ELR (cell line): ENCODE results near the gene TLCD3B.

ENCODE experiments used
- DNase-seq: peaks from one replicate; pipeline ENCODE4 v3.0.0-alpha.2; 2015; ENCODE audit warnings: low read depth

Gene TLCD3B, protein sequence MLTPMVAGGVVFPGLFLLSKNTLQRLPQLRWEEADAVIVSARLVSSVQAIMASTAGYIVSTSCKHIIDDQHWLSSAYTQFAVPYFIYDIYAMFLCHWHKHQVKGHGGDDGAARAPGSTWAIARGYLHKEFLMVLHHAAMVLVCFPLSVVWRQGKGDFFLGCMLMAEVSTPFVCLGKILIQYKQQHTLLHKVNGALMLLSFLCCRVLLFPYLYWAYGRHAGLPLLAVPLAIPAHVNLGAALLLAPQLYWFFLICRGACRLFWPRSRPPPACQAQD

DNA sequence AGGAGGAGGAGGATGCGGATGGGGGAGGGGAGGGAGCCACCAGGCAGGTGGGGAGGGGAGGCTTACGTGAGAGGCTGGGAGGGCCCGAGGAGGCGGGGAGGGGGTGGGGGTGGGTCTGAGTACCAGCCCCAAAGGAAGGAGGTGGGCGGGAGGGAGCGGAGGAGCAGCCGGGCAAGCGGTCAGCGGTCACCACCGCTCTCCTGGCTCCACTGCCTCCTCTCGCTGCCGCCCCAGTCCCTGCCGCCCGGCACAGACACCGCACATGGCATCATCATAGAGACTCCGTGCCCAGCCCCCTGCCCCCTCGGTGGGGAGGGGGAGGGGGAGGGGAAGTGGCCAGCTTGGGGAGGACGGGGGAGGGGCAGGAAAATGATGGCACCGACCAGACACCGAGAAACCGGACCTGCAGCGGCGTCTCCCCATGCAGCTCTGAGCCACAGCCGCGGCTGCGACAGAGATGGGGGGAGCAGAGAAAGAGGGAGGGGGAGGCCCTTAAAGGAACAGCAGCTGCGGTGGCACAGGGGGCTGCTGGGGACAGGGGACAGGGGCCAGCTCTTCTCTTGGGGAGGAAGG is at the start of gene TLCD3B:
Gene TLCD3B (minus strand): TSS at position 431 of the 573 bp plus-strand sequence. CDS start 744 bp downstream, outside the sequence.
- DNase-seq = no peak

DNA sequence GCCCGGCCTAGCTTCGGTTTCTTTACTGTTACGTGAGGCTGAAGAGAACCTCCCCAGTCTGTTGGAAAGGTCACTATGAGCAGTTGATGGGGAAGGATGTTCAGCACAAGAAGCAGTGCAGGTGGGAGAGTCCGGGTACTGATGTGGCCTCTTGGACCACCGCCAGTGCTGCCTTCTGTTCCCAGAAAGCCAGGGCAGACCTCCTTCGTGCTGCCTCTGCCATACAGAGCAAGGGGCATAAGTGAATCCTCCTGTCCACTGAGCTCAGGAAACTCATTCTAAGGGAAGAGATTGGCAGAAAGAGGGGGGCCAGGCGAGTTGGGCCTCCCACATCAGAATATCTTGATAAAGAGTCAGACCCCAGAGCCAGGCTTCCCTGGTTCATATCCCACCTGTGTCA is 48.4 kb upstream of the TLCD3B start:
- no peak for DNase-seq

DNA sequence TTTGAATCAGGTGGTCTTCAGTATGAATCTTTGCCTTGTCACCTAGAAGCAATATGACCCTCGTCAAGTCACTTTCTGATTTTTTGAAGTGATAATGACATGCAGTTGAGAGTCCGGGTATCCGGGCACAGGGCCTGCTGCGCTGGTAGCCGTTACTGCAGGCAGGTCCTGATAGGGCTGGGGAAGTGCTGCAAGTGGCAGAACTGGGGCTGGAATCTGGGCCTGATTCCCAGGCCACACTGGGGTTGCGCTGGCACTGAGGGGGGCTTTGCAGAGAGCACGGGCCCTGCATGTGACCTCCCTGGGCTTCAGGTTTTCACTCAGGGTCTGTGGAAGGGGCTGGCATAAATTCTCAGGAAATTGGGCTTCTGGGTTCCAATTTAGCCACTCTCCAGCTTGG is 47.7 kb upstream of the TLCD3B start:
- DNase-seq = no peak

DNA sequence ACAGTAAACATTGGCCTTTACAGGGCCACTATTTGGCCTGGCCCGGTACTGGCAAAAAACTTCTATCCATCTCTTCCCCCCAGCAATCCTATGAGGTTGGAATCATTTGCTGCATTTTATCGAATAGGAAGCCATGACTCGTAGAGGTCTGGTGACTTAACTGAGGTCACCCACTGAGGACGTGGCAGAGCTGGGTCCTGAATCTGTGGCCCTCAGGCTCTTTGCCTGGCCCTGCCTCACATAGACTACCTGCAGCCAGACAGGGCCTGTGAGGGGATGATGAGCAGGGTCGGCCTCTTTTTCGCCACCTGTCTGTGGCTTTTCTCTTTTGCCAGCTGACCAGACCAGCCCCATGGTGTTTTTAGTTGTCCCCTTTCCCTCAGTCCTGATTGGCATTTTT is 46.6 kb upstream of the TLCD3B start:
- DNase-seq = peak; percentile 60

DNA sequence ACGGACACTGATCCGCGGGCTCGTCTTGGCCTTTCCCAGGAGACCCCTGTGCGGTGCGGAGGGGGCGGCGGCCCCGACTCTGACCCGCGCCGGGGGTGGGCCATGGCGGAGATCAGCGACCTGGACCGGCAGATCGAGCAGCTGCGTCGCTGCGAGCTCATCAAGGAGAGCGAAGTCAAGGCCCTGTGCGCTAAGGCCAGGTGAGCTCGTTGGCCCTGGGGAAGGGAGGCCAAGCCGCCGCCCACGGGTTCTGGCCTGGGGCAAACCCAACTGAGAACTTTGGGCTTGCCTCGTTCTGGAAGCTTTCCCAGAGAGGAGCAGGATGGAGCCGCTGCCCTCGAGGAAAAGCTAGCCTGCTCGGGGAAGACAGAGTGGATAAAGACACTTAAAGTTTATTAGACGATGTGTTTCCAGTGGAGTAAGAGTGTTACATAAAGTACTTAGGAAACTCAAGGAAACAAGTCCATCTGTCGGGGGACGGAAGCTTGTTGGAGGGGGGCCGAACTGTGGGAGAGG is 45.3 kb upstream of the TLCD3B start:
- DNase-seq = peak; percentile 44

DNA sequence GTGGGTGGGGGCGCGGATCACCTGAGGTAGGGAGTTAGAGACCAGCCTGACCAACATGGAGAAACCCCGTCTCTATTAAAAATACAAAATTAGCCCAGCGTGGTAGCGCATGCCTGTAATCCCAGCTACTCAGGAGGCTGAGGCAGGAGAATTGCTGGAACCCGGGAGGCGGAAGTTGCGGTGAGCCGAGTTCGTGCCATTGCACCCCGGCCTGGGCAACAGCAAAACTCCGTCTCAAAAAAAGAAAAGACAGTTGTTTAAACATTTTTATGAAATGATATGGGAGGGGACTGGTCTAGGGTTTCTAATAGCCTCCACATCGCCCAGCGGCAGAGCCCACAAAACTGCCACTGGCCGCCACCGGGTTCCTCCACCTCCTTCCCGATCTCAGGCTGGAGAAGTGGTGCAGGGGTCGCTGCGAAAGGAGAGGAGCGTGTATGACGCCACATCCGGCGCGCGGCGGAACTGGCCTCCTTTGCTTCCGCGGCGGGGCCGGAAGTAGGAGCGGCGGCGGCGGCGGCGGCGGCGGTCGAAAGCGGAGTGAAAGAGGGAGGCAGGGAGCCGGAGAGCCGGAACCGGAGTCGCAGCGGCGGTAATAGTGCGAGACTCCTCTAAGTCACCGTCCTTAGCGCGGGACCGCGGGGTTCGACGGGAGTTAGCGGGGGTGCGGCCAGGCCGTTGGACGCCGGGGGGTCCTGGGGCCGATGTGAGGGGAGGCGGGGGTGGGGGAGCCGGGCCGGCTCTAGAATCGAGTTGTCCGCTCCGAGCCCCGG is 44.6 kb upstream of the TLCD3B start, which contains the start of gene PPP4C:
Gene PPP4C (plus strand): TSS at position 492 of the 773 bp plus-strand sequence. CDS start 384 bp downstream, outside the sequence.
- peak; percentile 94 for DNase-seq

DNA sequence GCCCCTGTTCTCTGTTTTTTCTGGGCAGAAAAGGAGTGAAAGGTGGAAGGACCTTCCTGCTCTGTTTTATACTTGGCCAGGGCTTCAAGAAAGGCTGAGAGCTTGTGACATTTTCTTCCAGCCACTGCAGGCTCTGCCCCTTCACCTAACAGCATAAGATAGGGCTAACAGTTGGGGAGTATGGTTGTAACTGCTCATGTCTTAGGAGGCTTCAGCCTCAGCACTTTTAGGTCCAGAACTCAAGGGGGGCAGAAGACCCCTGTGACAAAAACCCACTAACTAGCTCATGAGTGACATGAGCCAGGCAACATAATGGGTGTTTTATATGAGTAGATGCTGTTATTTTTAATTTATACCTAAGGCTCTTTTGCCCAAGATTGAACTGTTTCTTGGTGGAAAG is 39.4 kb upstream of the TLCD3B start:
- no peak for DNase-seq

DNA sequence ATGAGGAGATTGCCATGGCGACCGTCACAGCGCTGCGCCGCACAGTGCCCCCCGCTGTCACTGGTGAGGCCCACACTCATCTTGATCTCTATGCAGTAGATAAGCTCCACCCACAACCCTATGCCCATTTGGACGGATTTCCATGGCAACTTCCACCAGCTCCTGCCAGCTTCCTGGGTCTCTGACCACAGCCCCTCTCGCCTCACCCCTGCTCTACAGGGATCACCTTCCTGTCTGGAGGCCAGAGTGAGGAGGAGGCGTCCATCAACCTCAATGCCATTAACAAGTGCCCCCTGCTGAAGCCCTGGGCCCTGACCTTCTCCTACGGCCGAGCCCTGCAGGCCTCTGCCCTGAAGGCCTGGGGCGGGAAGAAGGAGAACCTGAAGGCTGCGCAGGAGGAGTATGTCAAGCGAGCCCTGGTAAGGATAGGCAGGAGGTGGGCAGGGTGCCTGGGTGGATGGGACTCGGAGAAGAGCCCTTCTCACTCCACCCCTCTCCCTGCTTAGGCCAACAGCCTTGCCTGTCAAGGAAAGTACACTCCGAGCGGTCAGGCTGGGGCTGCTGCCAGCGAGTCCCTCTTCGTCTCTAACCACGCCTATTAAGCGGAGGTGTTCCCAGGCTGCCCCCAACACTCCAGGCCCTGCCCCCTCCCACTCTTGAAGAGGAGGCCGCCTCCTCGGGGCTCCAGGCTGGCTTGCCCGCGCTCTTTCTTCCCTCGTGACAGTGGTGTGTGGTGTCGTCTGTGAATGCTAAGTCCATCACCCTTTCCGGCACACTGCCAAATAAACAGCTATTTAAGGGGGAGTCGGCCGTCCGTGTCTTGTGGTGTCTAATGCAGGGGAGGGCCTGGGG is 38.8 kb upstream of the TLCD3B start:
- no peak for DNase-seq

DNA sequence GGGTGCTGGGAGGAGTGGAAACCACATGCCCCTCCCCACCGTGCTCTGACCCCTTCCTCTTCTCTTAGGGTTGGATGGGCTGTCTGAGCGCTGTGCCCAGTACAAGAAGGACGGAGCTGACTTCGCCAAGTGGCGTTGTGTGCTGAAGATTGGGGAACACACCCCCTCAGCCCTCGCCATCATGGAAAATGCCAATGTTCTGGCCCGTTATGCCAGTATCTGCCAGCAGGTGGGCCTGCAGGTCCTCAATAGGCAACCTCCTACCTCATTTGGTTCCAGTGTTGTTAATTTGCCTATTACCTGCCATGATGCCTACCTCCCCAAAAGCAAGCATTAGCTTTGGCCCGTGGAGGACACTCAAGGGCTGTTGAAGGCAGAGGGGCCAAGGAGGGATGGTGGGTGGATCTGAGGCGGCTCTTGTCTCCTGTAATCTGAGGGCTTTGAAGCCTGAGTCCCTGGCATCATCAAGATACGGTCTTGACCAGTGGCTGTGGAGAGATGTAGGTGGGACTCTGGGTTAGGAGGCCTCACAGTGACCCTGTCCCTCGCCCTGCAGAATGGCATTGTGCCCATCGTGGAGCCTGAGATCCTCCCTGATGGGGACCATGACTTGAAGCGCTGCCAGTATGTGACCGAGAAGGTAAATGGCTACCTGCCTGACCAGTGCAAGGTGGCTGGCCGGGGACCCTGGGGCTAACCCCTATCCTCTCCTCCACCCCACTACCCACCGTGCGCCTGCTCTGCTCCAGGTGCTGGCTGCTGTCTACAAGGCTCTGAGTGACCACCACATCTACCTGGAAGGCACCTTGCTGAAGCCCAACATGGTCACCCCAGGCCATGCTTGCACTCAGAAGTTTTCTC is 37.9 kb upstream of the TLCD3B start:
- peak; percentile 64 for DNase-seq

DNA sequence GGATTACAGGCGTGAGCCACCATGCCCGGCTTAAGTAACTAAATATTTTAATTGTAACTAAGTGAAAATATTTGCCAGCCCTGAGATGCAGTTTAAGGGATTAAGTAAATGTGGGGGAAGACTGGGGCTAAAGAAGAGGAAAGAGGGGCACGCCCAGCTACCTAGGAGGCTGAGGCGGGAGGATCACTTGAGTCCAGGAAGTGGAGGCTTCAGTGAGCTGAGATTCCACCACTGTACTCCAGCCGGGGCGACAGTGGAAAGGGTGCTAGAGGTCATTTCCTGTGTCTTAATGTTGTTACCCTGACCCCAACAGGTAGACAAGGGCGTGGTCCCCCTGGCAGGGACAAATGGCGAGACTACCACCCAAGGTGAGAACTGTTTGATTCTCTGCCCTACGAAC is 37.3 kb upstream of the TLCD3B start:
- DNase-seq = no peak

DNA sequence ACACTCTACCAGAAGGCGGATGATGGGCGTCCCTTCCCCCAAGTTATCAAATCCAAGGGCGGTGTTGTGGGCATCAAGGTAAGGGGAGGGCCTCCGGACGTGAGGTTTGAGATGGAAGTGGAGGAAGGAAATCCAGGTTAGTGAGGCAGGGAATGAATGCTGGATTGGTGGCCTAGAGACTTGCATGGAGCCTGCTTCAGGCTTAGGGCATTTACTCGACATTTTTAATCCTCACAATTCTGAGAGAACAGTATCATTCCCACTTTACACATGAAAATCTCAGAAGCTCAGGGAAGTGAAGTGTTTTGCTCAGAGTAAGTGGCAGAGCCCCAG is 36.5 kb upstream of the TLCD3B start:
- no peak for DNase-seq

DNA sequence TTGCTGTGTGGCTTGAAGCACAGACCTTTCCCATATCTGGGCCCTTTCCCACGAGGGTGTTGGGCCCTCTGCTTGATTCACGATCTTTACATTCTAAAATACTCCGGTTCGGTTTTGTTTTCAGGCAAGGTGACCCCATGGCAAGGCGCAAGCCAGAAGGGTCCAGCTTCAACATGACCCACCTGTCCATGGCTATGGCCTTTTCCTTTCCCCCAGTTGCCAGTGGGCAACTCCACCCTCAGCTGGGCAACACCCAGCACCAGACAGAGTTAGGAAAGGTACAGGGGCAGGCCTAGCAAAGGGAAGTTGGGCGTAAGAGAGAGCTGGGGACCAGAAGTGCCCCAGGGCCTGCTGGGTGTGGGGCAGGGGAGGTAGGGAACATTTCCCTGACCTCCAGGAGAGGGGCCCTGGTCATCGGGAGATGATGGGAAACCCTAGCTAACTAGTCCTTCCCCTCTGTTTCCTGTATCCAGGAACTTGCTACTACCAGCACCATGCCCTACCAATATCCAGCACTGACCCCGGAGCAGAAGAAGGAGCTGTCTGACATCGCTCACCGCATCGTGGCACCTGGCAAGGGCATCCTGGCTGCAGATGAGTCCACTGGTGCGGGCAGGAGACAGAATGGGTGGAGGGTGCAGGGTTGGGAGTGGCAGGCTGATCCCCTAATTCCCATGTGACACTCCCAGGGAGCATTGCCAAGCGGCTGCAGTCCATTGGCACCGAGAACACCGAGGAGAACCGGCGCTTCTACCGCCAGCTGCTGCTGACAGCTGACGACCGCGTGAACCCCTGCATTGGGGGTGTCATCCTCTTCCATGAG is 35.9 kb upstream of the TLCD3B start:
- no peak for DNase-seq

DNA sequence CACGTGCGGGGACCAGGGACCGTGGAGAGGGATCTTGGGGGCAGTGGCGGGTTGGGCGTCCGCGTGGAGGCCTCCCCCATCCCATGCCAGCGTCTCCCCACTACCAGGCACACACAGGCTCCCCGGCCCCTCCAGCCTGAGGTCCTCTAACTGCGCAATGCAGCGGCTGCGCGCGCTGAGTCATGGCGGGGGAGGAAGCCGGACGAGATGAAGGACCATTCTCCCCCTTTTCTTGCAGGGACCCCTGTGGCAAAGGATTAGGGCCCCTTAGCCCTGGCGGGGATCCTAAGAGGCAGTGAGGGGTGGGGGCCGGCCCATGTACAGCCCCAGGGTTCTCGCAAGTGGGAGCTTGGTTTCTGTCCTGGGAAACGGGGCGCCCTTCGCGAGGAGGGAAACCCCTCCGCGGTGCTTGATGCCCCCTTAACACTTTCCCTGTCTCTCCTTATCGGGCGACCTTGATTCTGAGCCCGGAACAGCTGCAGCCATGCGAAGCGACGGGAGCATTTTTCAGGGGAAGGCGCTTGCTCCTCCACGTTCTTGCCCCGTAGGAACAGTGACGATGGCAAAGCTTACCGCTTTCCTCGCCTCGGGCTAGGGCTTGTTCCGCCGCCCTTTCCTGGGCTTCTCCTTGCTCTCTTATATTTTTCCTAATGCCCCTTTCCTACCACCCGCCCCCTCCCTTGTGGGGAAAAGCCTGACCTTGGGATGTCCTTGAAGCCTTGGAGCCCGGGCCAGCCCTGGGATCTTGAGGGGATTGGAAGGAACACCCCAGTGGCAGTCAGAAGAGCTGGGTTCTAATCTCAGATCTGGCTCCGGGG is 35.1 kb upstream of the TLCD3B start:
- peak; percentile 78 for DNase-seq

DNA sequence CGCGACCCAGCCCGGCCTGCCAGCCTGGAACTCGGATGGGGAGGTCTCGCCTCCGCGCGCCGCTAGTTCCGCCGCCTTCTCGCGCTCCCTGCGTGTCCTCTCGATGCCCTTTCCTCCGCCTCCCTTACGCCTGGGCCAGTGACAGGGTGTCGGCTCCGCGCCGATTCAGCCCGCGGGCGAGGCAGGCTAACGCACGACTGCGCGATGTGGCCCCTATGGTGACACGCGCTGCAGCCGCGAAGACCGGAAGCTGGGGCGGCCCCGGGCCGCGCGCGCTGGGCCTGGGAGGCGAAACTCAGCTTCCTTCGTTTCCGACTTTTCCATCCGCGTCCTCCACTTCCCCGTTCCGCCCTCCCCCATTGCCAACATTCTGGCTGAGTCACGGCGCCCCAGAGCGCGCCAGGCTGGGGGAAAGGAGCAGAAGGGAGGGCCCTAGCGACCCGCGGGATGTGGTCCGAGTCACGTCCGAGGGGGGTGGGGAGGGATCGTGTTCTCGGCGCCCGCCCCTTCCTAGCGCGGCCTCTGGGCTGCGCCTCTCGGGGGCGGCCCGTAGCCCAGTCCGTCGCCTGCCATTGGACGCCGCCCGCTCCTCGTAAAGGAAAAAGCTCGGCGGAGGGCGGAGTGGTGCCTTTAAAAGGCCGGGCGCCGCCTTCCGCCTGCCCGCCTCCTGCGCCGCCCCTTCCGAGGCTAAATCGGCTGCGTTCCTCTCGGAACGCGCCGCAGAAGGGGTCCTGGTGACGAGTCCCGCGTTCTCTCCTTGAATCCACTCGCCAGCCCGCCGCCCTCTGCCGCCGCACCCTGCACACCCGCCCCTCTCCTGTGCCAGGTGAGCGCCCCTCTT is 34.3 kb upstream of the TLCD3B start, which contains the start of gene ALDOA:
Gene ALDOA (plus strand): TSS at position 659 of the 841 bp plus-strand sequence. CDS start 1,138 bp downstream, outside the sequence.
- peak; percentile 98 for DNase-seq

DNA sequence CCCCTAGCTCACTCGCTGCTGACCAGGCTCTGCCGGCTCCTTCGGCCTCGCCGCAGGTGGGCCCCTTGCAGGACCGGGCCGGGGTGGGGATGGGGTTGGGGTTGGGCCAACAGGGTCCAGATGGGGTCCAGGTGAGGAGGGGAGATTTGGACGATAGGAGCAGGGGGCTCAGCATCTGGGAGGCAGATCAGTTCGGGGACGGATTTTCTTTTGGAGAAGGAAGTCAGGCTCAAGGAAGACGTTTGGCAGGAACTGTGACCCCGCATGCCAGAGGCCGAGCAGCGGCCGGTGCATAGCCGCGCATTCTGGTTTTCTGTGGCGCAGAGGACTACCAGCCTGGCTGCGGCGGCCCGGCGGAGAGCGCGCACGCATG is 33.6 kb upstream of the TLCD3B start:
- peak; percentile 31 for DNase-seq

DNA sequence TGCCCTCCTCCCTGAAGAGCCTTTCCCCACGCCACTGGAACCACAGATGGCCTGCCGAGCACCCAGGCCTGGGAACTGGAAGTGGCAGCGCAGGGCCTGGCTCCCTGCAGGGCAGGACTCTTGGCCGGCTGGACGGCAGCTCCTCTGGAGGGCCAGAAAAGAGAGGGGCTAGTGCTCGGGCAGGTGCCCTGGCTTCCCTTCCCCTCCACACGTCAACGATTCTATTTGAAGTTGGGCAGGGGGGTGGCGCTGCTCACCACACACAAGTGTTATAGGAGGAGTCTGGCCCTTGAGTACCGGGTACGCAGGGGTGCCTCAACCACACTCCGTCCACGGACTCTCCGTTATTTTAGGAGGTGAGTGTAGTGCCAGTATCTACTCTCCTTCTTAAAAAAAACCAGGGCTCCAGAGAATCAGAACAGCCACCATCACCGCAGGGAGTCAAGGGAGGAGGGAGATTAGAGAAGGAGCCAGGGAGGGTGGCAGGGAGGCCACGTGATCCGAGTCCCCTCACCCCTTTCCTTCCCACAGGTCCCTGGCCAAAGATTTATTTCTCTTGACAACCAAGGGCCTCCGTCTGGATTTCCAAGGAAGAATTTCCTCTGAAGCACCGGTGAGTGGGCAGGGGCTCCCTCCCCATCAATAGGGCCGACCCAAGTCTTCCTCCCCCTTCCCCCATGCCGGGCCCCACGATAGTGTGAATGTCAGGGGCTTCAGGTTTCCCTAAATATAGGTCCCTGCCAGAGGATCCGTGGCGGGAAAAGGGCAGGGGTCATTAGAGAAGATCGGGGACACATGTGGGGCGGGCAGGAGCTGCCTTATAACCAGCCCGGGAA is 33.0 kb upstream of the TLCD3B start:
- no peak for DNase-seq

DNA sequence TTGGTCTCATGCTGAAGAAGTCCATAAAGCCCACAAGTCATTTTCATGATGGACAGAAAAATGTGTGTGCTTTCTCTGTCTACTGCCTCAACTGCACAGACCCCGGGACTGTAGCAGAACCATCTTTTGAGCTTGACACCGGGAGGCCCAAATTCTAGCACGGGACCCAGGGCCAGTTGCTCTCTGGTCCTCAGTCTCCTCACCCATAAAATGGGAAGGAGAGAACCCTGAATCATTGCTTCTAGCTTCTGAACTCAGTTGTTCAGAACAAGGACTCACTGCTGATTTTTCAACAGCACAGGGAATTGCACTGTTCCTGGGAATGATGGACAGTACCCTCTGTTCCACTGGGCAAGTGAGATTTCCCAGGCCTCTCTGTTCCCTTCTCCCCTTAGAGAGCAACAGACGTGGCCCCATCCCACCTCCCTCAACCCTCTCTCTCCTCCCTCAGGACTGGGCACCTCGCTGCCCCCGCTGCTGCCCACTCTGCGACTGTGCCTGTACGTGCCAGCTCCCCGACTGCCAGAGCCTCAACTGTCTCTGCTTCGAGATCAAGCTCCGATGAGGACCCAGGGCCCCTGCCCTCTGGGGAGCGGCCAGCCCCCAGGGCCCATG is 32.3 kb upstream of the TLCD3B start:
- no peak for DNase-seq
